ENCODE measurements around the gene PROK2.

The PROK2 gene

GRCh38 chr3:71771884-71772283 is 13.1 kb downstream of the PROK2 start:
- no peak overlapping the region for H3K4me3 ChIP-seq (ENCODE audit: control insufficient read depth, low read depth, low read length)
- no peak for TF ChIP-seq CTCF (IDR thresholded peaks at IDR 0.05; ENCODE audit: control insufficient read depth, insufficient read depth, low read depth, low read length, missing control alignments)
- no peak for DNase-seq (ENCODE audit: low read depth)

- DNase-seq (ENCODE audit: low read depth) = no peak
- H3K4me3 ChIP-seq (ENCODE audit: control insufficient read depth, low read depth, low read length) = no peak overlapping the region
- TF ChIP-seq CTCF (IDR thresholded peaks at IDR 0.05; ENCODE audit: control insufficient read depth, insufficient read depth, low read depth, low read length, missing control alignments) = no peak
Observed at GRCh38 chr3:71771126-71771525, 13.8 kb downstream of the PROK2 start.

DNA sequence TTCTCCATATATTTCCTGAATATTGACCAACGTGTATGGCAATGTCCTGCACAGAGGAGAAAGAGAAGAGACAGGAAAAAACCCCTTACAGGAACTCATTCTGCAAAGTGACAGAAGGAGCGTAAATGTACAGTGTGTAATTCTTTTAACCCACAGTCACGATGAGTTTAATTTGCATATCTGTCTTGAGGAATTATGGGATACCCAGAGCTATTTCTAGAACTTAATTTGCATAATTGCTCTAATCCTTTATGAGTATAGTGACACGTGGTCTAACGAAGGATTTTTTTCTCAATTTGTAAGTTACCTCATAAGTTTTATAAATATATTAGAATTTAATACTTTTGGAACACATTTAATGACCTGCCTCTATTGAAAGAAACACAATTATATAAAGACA is 21.5 kb downstream of the PROK2 start:
- TF ChIP-seq CTCF (IDR thresholded peaks at IDR 0.05; ENCODE audit: control insufficient read depth, insufficient read depth, low read depth, low read length, missing control alignments) = no peak
- DNase-seq (ENCODE audit: low read depth) = no peak
- no peak overlapping the region for H3K4me3 ChIP-seq (ENCODE audit: control insufficient read depth, low read depth, low read length)

DNA sequence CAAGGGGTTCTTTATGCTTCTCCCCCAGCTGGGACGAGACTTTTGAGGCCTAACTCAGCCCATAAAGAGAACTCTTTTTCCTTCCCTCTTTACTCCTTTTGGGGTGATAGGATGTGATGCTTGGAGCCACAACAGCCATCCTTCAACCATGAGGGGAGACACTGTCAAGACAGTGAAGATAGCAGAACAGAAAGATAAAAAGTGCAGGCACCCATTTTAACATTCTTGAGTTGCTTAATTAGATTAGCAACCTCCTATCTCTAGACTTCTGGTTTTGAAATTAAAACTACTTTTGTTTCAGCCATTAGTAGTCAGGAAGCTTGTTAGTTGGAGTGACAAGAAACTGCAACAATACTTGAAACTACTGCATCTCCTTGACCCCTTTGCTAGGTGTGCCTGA is 24.8 kb downstream of the PROK2 start:
- H3K4me3 ChIP-seq (ENCODE audit: control insufficient read depth, low read depth, low read length) = no peak overlapping the region
- TF ChIP-seq CTCF (IDR thresholded peaks at IDR 0.05; ENCODE audit: control insufficient read depth, insufficient read depth, low read depth, low read length, missing control alignments) = no peak
- no peak for DNase-seq (ENCODE audit: low read depth)

DNA sequence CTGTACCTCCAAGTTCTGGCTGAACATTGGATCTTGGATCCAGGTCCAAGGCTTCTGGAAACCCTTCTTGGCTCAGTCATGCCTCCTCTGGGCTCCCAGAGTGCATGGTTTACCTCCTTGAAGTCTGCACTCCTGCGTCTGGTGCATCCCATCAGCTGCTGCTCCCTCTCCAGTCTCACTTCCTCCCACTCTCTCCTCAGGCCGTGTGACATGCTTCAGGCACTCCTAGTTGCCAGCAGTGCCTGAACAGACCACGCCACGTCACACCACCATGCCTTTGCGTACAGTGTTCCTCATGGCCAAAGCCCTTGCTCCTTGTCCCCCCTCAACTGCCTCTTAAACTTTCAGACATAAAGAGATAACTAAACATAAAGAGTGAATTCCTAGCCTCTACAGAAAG is 25.5 kb downstream of the PROK2 start:
- H3K4me3 ChIP-seq (ENCODE audit: control insufficient read depth, low read depth, low read length) = no peak overlapping the region
- no peak for DNase-seq (ENCODE audit: low read depth)
- no peak for TF ChIP-seq CTCF (IDR thresholded peaks at IDR 0.05; ENCODE audit: control insufficient read depth, insufficient read depth, low read depth, low read length, missing control alignments)

DNA sequence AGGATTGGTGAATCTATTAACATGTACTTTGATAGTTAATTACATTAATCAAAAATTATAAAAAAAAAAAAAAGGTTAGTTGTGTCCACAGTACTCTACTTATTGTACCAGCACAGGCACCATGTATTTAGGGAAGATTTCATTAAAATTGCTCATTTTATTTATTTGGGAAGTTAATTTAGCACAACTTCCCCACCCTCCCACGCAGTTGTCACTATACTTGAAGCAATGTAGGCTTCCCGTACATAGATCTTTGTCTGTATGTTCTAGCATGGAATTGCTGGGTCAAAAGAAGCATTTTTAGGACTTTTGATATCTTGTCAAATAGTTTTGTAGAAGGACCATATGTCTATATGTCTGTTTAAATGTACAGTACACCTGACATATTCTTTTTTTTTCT is 26.9 kb downstream of the PROK2 start:
- no peak for TF ChIP-seq CTCF (IDR thresholded peaks at IDR 0.05; ENCODE audit: control insufficient read depth, insufficient read depth, low read depth, low read length, missing control alignments)
- no peak for DNase-seq (ENCODE audit: low read depth)

GRCh38 chr3:71754610-71755253 is 30.2 kb downstream of the PROK2 start:
- H3K4me3 ChIP-seq (ENCODE audit: control insufficient read depth, low read depth, low read length) = no peak overlapping the region
- no peak for DNase-seq (ENCODE audit: low read depth)
- TF ChIP-seq CTCF (IDR thresholded peaks at IDR 0.05; ENCODE audit: control insufficient read depth, insufficient read depth, low read depth, low read length, missing control alignments) = no peak

More for the DNA sequence above, 26.9 kb downstream of the PROK2 start:
- H3K4me3 ChIP-seq (ENCODE audit: control insufficient read depth, low read depth, low read length) = no peak overlapping the region

All from AG09309 (cell line).